HCT116 (cell line): ENCODE data around the gene CEP152. TPM values are rescaled to one million over a fixed set of nuclear protein-coding genes. Genes with fewer than 3 reads are reported as not detected.

Source experiments
- ATAC-seq: fragments of 200-7000 bp; cut with Tn5 transposase; 2 replicates; pipeline ENCODE4 v1.9.1; 2020; ENCODE audit warnings: mild to moderate bottlenecking, moderate library complexity
- BruUV-seq: library from RNA; stranded (reverse); fragments of 400-500 nt; replicated peaks from 2 replicates; lab custom pipeline; 2021; lab: Mats Ljungman, UMichigan
- CTCF ChIA-PET: fragments of 300-600 bp; sonication (Branson Sonifier 250); formaldehyde crosslinking; loops from one replicate; lab custom pipeline; 2021; ENCODE audit warnings: antibody characterized with exemption; lab: Charles Lee
- POLR2A ChIA-PET: fragments of 300-600, 350-600 bp; sonication (Branson Sonifier 250); formaldehyde crosslinking; loops from one replicate; lab custom pipeline; 2021; ENCODE audit warnings: antibody characterized with exemption; lab: Charles Lee
- RAD21 ChIA-PET, 2 experiments: fragments of 300-600 bp; sonication (Branson Sonifier 250); formaldehyde crosslinking; loops; one replicate each; lab custom pipeline; 2023; ENCODE audit warnings: low total read pairs in 2 of 2; ENCODE audit not compliant: uncharacterized antibody in 2 of 2, unreplicated experiment in 2 of 2, low non-redundant PET in 1 of 2; lab: Charles Lee
- DNase-seq: peaks from one replicate; pipeline ENCODE4 v3.0.0-alpha.2; 2010; ENCODE audit warnings: low read depth, low spot score
- H2AFZ ChIP-seq: fragments of 200-600 bp; shearing (Covaris generic), sonication (generic); 2 replicates; pipeline ENCODE4 v1.6.1; 2017; ENCODE audit warnings: low read depth, mixed run types, mixed read lengths, antibody characterized with exemption, low read length; ENCODE audit not compliant: poor library complexity, severe bottlenecking
- H3K27ac ChIP-seq: 2 replicates; pipeline ENCODE4 v1.5.1; 2012; ENCODE audit warnings: low read depth, low read length
- H3K27me3 ChIP-seq: fragments of 200-600 bp; sonication (generic); 2 replicates; pipeline ENCODE4 v1.6.1; 2016; ENCODE audit warnings: mixed run types, low read length, mixed read lengths; ENCODE audit not compliant: insufficient read depth
- H3K36me3 ChIP-seq, 2 experiments: fragments of 200-500 bp in 1 of 2; fragments of 200-600 bp in 1 of 2; sonication (Bioruptor generic) in 1 of 2; sonication (generic) in 1 of 2; 2 replicates each; pipeline versions ENCODE4 v1.5.1 to v1.6.1; 2014 to 2016; ENCODE audit warnings: low read length in 2 of 2, inconsistent platforms in 1 of 2, mixed read lengths in 1 of 2, mixed run types in 1 of 2; ENCODE audit not compliant: insufficient read depth in 2 of 2, control insufficient read depth in 1 of 2
- H3K4me1 ChIP-seq, 2 experiments: fragments of 200-600 bp in 1 of 2; sonication (generic) in 1 of 2; 2 replicates each; pipeline versions ENCODE4 v1.5.1 to v1.6.1; 2012 to 2017; ENCODE audit warnings: low read length in 2 of 2, inconsistent platforms in 1 of 2, mild to moderate bottlenecking in 1 of 2, mixed read lengths in 1 of 2, mixed run types in 1 of 2, moderate library complexity in 1 of 2; ENCODE audit not compliant: insufficient read depth in 2 of 2, control insufficient read depth in 1 of 2
- H3K4me2 ChIP-seq: fragments of 200-600 bp; sonication (generic); 2 replicates; pipeline ENCODE4 v1.6.1; 2017; ENCODE audit warnings: mixed run types, low read length, mixed read lengths
- H3K4me3 ChIP-seq, 2 experiments: fragments of 200-600 bp in 1 of 2; sonication (generic) in 1 of 2; replicated peaks in 1 of 2; 2 replicates each; pipeline ENCODE4 v1.5.1; 2011 to 2016; ENCODE audit warnings: low read length in 2 of 2, control low read depth in 1 of 2, low read depth in 1 of 2, mild to moderate bottlenecking in 1 of 2, mixed read lengths in 1 of 2, mixed run types in 1 of 2
- H3K79me2 ChIP-seq: fragments of 200-600 bp; sonication (generic); 2 replicates; pipeline ENCODE4 v1.6.1; 2017; ENCODE audit warnings: mild to moderate bottlenecking, mixed run types, low read length, moderate library complexity, mixed read lengths; ENCODE audit not compliant: insufficient read depth
- H3K9ac ChIP-seq: fragments of 200-600 bp; sonication (generic); 2 replicates; pipeline ENCODE4 v1.6.1; 2016; ENCODE audit warnings: low read length, mixed read lengths
- H3K9me2 ChIP-seq: fragments of 200-600 bp; sonication (generic), shearing (Covaris generic); 2 replicates; pipeline ENCODE4 v1.6.1; 2017; ENCODE audit warnings: mixed run types, mild to moderate bottlenecking, moderate library complexity; ENCODE audit not compliant: insufficient read depth
- H3K9me3 ChIP-seq, 2 experiments: fragments of 200-500 bp in 1 of 2; fragments of 200-600 bp in 1 of 2; sonication (Bioruptor generic) in 1 of 2; sonication (generic) in 1 of 2; 2 replicates each; pipeline ENCODE4 v1.6.1; 2014 to 2017; ENCODE audit warnings: low read length in 2 of 2, mixed read lengths in 2 of 2, inconsistent platforms in 1 of 2, low read depth in 1 of 2, mild to moderate bottlenecking in 1 of 2, mixed run types in 1 of 2, moderate library complexity in 1 of 2; ENCODE audit not compliant: control insufficient read depth in 1 of 2, insufficient read depth in 1 of 2
- H4K20me1 ChIP-seq: fragments of 200-600 bp; sonication (generic), shearing (Covaris generic); 2 replicates; pipeline ENCODE4 v1.6.1; 2017; ENCODE audit warnings: mixed run types, mild to moderate bottlenecking, moderate library complexity; ENCODE audit not compliant: insufficient read depth
- ELF1 ChIP-seq: IDR thresholded peaks from 2 replicates; pipeline ENCODE4 v1.6.1; 2012; ENCODE audit warnings: low read depth, borderline replicate concordance
- EZH2phosphoT487 ChIP-seq: fragments of 200-600 bp; IDR thresholded peaks from 2 replicates; pipeline ENCODE4 v1.6.1; 2018; ENCODE audit warnings: antibody characterized with exemption, borderline replicate concordance
- JUND ChIP-seq: IDR thresholded peaks from 2 replicates; pipeline ENCODE4 v1.6.1; 2012
- POLR2AphosphoS5 ChIP-seq: IDR thresholded peaks from 2 replicates; pipeline ENCODE4 v1.6.1; 2011; ENCODE audit warnings: mild to moderate bottlenecking, low read depth, low read length, moderate library complexity
- RAD21 ChIP-seq: IDR thresholded peaks from 2 replicates; pipeline ENCODE4 v1.6.1; 2012; ENCODE audit warnings: low read depth, mild to moderate bottlenecking
- REST ChIP-seq: IDR thresholded peaks from 2 replicates; pipeline ENCODE4 v1.6.1; 2012; ENCODE audit warnings: low read depth
- SP1 ChIP-seq: IDR thresholded peaks from 2 replicates; pipeline ENCODE4 v1.6.1; 2012; ENCODE audit warnings: low read depth
- SRF ChIP-seq: IDR thresholded peaks from 2 replicates; pipeline ENCODE4 v1.6.1; 2012; ENCODE audit warnings: low read depth
- TCF7L2 ChIP-seq: IDR thresholded peaks from 2 replicates; pipeline ENCODE4 v1.7.0; 2011; ENCODE audit warnings: borderline replicate concordance, inconsistent platforms; ENCODE audit not compliant: insufficient read depth, insufficient read length; ENCODE audit errors: extremely low read depth
- YY1 ChIP-seq: IDR thresholded peaks from 2 replicates; pipeline ENCODE4 v1.6.1; 2011; ENCODE audit warnings: low read length, low read depth, moderate library complexity, mild to moderate bottlenecking; ENCODE audit not compliant: insufficient replicate concordance; ENCODE audit errors: extremely low read depth
- ZBTB33 ChIP-seq: IDR thresholded peaks from 2 replicates; pipeline ENCODE4 v1.6.1; 2011; ENCODE audit warnings: mild to moderate bottlenecking, low read length, moderate library complexity; ENCODE audit not compliant: insufficient replicate concordance; ENCODE audit errors: extremely low read depth
- ZNF274 ChIP-seq: fragments of 200-500 bp; sonication (Bioruptor generic); IDR thresholded peaks from 2 replicates; pipeline ENCODE4 v1.6.1; 2014; ENCODE audit warnings: mild to moderate bottlenecking, low read depth, low read length, inconsistent platforms
- intact Hi-C: fragments of 100-400 bp; cut with micrococcal nuclease; formaldehyde crosslinking; loops from 2 replicates; pipeline ENCODE4 v1.10.0; 2022
- total RNA-seq: library from RNA; stranded (reverse); gene quantifications from one replicate; pipeline ENCODE4 v1.2.1, GENCODE V29; 2021; ENCODE audit not compliant: unreplicated experiment

The CEP152 gene
- total RNA-seq, 1 experiment from 2014 or later: 19.7 TPM

GRCh38 chr15:48778331-48778730 lies 32.5 kb downstream of the CEP152 start:
- DNase-seq (no peak), ATAC-seq (no peak)
- H3K4me3 ChIP-seq: no peak overlapping the region
- no peak overlapping the region for H2AFZ ChIP-seq
- H3K36me3 ChIP-seq: peaks cover 22 to 24% of the 10 kb centered on the region in 2 experiments
- POLR2A ChIA-PET: no interaction called here
- no peaks in the 10 kb centered on the region for H3K9me2 ChIP-seq
- no peaks in the 10 kb centered on the region for H3K27me3 ChIP-seq
- no peaks in the 10 kb centered on the region for H3K4me1 ChIP-seq
- no peak overlapping the region for H3K9ac ChIP-seq
- no peak overlapping the region for H3K4me2 ChIP-seq
- TF ChIP-seq JUND (no peak), RAD21 (no peak)
- H3K9me3 ChIP-seq: no peaks in the 10 kb centered on the region
- no TSS peak for BruUV-seq
- intact Hi-C loops: no loop called here
- H3K79me2 ChIP-seq: no peaks in the 10 kb centered on the region
- CTCF ChIA-PET: no interaction called here
- H4K20me1 ChIP-seq: no peaks in the 10 kb centered on the region
- no peak overlapping the region for H3K27ac ChIP-seq
- RAD21 ChIA-PET: no interaction called here

- no peak for TF ChIP-seq POLR2AphosphoS5
- TF ChIP-seq ZNF274: no peak
- TF ChIP-seq EZH2phosphoT487: no peak
- no peak for TF ChIP-seq REST
- no peak for TF ChIP-seq SRF
- TF ChIP-seq JUND: no peak
- TF ChIP-seq SP1: no peak
- TF ChIP-seq YY1: no peak
- no peak for TF ChIP-seq RAD21
- TF ChIP-seq ZBTB33: no peak
- TF ChIP-seq ELF1: no peak
- TF ChIP-seq TCF7L2: no peak
- no TSS peak for BruUV-seq
- Histone ChIP-seq H3K9me3 (no peaks in the 10 kb centered on the region), H3K27me3 (no peaks in the 10 kb centered on the region), H3K4me2 (no peak overlapping the region), H2AFZ (no peak overlapping the region), H3K9ac (no peak overlapping the region), H3K4me1 (no peaks in the 10 kb centered on the region), H3K79me2 (no peaks in the 10 kb centered on the region), H3K9me2 (no peaks in the 10 kb centered on the region), H4K20me1 (no peaks in the 10 kb centered on the region), H3K36me3 (peaks cover 18 to 23% of the 10 kb centered on the region in 2 experiments), H3K27ac (no peak overlapping the region), H3K4me3 (no peak overlapping the region)
- DNase-seq (no peak), ATAC-seq (no peak)
- intact Hi-C loops: no loop called here
- ChIA-PET RAD21 (no interaction called here), CTCF (no interaction called here), POLR2A (no interaction called here)
Observed at GRCh38 chr15:48777645-48778330, 33.1 kb downstream of the CEP152 start.
